ENCODE results near the gene TNRC18. TPM values are rescaled to one million over a fixed set of nuclear protein-coding genes. Genes with fewer than 3 reads are reported as not detected.

Gene TNRC18
- total and polyA plus RNA-seq, 2 donors (not counting 3 experiments of a cell fraction or from before 2014, with no cell fraction given): 14.8 to 64.6 TPM

- no peaks in the 10 kb centered on the region for H3K27me3 ChIP-seq (ENCODE audit: control insufficient read depth in 2 of 2, insufficient read depth in 2 of 2, low read length in 2 of 2)
- dilution Hi-C loops (cut with MboI; ENCODE audit: extremely low pct_ligation_motif_present, low sequenced_read_pairs): no loop called here
Observed at GRCh38 chr7:5344342-5344741, 79.3 kb downstream of the TNRC18 start.

More at GRCh38 chr7:5344342-5344741, 79.3 kb downstream of the TNRC18 start:
- Histone ChIP-seq H3K27ac (ENCODE audit: insufficient read depth, low read depth, low read length) (no peak overlapping the region), H3K9me1 (replicated peaks; ENCODE audit: control insufficient read depth, extremely low read depth, insufficient read depth, low read length) (no peaks in the 10 kb centered on the region), H3K9me3 (replicated peaks; ENCODE audit: control insufficient read depth, insufficient read depth, low read length) (no peaks in the 10 kb centered on the region), H3K36me3 (ENCODE audit: control insufficient read depth in 2 of 2, extremely low read depth in 1 of 2, insufficient read depth in 2 of 2, low read length in 2 of 2) (peaks cover 4 to 33% of the 10 kb centered on the region in 2 experiments), H4K20me1 (replicated peaks; ENCODE audit: control insufficient read depth, extremely low read depth, insufficient read depth, low read length) (no peaks in the 10 kb centered on the region), H3K79me2 (ENCODE audit: control insufficient read depth, insufficient read depth, low read length) (no peaks in the 10 kb centered on the region), H3K4me3 (replicated peaks in 1 of 3; ENCODE audit: insufficient read depth in 1 of 3, low read depth in 1 of 3, low read length in 3 of 3) (no peak overlapping the region), H3K4me1 (ENCODE audit: control insufficient read depth, extremely low read depth, insufficient read depth, low read length) (no peaks in the 10 kb centered on the region), H3K9ac (replicated peaks; ENCODE audit: extremely low read depth, insufficient read depth, low read length) (no peak overlapping the region), H2AFZ (ENCODE audit: low read depth, low read length) (no peak overlapping the region), H3K4me2 (ENCODE audit: insufficient read depth, low read length) (no peak overlapping the region)
- ChIA-PET CTCF (interaction anchor here (1.0 kb wide), 1 partner anchor 22 kb away, joined by 3 read pairs; no protein-coding TSS in a partner anchor), POLR2A (no interaction called here)
- no peak for DNase-seq (ENCODE audit: low read depth, low spot score)
- no peak for FAIRE-seq
- no TSS peak for BruUV-seq (replicated peaks)
- no peak for TF ChIP-seq EZH2 (IDR thresholded peaks at IDR 0.05; ENCODE audit: borderline replicate concordance, low read depth, low read length, severe bottlenecking)
- TF ChIP-seq MYC (IDR thresholded peaks at IDR 0.05; ENCODE audit: low read depth, low read length): no peak
- TF ChIP-seq JUN (IDR thresholded peaks at IDR 0.05; ENCODE audit: borderline replicate concordance, insufficient read depth, insufficient read length, low read depth): no peak
- no peak for TF ChIP-seq GATA2 (IDR thresholded peaks at IDR 0.05; ENCODE audit: insufficient read depth, insufficient read length, low read depth, low read length)
- TF ChIP-seq FOS (IDR thresholded peaks at IDR 0.05; ENCODE audit: borderline replicate concordance, insufficient read depth, low read length): no peak
- no peak for TF ChIP-seq POLR2AphosphoS5 (IDR thresholded peaks at IDR 0.05; ENCODE audit: insufficient read depth, low read depth, low read length)
- TF ChIP-seq POLR2A (IDR thresholded peaks at IDR 0.05; ENCODE audit: low read depth, low read length): no peak
- TF ChIP-seq CTCF (IDR thresholded peaks at IDR 0.05; ENCODE audit: extremely low read depth in 1 of 2, insufficient read depth in 1 of 2, low read depth in 1 of 2, low read length in 2 of 2): no peak
- TF ChIP-seq MAX (IDR thresholded peaks at IDR 0.05; ENCODE audit: insufficient read depth, insufficient read length): no peak
- intact Hi-C loops (cut with micrococcal nuclease): no loop called here
